HG03439 (cell line): ENCODE measurements around the gene DCTN1.
A peak's percentile ranks its signal among the peaks of the same experiment; 100 is the strongest.
"Not testable (repeated sequence)": the region's sequence is repeated elsewhere in the genome, so short reads cannot be mapped to it uniquely, and the experiment has no call there.

ENCODE experiments used
- ATAC-seq: cut with Tn5 transposase; IDR thresholded peaks from one replicate; pipeline ENCODE4 v1.9.1; 2021; ENCODE audit warnings: mild to moderate bottlenecking, moderate library complexity; ENCODE audit not compliant: unreplicated experiment

DCTN1 gene

DNA sequence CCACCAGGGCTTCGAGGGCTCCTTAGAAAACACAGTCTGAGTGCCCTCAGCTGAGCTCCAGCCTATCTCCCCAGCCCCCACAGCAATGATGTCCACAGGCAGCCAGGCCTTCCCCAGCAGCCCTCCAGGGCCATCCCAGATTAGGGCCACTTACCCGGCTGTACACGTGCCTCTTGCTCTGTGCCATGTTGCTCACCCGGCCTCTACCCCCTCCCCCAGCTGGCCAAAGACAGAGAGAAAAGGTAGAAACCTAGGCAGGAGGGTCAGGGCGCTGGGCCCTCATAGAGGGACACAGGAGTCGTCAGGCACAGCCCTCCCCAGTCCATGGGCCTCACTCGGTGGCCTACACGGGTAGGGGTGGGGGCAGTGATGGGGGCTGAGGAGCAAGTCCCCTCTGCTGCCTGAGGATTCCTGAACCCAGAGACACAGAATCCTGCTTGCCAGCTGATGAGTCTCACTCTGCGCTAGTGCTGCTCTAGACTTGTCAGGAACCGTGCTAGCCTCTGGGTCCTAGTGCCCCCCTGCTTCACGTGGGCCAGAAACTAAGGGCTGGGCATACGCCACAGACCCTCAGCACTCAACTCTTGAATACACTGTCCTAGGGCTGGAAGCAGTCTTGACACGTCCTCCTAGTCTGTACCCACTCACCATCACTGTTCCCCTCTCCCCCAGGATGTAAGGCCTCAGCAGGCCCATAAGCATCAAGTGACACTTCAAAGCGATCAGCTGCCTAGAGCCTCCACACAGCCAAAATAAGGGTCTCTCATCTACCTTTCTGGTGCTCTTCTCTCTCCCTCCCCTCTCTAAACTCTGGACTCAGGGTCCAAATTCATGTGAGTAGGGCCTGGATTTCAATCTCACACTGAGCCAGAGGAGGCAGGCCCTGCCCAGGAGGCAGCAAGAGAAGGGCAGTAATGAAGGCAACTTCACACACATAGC lies at the start of gene DCTN1:
Gene DCTN1 (minus strand): TSS at position 461 of the 939 bp plus-strand sequence. CDS start 274 bp downstream, at position 187.
- ATAC-seq: no peak

DNA sequence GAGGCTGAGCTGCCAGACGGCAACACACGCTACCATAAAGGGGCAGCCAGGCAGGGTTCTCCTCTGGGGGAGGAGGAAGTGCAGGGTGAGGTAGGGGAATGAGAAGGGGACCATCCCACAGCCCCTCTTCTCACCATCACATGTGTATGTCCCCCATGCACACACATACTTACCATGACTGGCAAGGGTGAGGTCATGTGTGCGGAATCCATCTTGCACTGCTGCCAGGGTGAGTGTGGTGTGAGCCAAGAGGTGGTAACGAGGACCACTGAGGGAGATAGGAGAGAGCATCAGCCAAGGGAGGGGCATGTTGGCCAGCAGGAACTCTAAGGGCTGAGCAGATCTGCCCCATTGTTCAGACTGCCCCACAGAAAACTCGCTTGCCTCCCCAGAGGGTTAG lies 48.6 kb upstream of the DCTN1 start:
- ATAC-seq: no peak

DNA sequence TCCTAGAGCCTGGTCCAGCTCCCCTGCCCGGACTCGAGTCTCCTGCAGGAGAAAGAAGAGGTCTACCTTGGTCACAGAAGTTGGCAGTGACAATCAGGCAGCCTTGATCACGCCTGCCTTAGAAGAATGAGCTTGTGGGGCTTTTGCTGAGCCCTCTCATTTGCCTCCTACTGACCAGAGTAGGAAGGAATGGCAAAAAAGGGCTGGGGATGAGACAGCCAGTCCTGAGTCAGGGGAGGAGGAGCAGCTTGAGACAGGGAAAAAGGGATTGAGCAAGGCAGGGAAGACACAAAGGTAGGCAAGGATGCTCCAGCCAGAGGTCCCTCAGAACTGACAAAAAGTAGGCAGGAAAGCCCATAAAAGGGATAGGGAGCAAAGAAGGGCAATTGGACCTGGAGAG lies 47.4 kb upstream of the DCTN1 start:
- no peak for ATAC-seq

DNA sequence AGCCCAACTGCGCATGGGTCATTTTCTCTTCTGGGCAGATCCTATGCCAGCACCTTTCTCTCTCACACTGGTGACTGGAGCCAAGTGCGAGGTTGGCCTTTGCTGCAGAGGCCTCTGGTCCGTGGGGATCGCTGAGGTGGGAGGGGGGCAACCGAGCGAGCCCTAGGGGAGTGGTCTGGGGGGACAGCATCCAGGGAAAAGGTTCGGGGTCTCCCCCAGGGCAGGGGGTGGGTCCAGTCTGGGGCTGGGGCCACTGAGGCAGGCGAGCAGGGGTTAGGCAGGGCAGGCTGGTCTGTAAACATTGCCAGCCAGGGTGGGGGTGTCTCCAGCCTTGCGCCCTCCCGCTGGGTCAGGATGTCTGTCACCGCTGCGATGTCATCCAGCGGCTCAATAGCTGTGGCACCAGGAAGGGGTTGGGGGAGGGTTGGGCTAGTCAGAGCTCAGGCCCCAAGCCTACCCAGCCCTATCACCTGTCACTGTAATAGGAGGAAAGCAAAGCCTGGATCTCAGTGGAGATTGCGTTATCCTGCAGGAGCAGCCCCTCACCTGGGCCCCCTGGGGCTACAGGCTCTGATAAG lies 46.2 kb upstream of the DCTN1 start:
- ATAC-seq: no peak

DNA sequence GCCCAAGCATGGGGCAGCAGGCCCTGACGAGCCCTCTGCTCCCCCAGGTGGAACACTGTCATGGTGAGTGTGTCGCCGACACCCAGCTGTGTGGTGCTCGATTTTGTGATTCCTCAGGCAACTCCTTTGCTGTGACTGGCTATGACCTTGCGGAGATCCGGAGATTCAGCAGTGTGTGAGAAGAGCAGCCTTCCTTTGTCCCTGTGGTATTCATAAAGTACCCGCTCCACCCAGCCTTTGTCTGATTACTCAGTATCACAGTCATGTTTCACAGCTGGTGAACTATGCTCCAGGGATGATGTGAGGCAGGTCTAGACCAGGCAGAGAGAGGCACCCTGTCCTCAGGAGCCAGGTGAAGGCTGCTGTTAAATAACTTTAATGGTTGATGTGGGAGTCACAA lies 45.4 kb upstream of the DCTN1 start:
- ATAC-seq: no peak

DNA sequence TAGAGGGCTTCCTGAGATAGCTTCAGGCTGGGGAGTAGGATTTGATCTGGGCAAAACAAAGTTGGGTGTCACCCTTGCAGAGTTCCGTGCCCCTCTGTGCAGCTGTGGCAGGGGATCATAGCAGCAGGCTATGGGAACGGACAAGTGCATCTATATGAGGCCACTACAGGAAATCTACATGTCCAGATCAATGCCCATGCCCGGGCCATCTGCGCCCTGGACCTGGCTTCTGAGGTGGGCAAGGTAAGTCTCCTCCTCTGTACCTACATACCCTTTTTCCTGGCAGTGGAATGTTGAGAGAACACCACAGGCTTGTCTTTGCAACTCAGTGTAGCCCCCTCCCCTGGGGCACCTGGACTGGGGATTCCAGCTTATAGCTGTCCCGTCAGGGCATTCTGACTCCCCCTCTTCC lies 44.9 kb upstream of the DCTN1 start:
- ATAC-seq: no peak

DNA sequence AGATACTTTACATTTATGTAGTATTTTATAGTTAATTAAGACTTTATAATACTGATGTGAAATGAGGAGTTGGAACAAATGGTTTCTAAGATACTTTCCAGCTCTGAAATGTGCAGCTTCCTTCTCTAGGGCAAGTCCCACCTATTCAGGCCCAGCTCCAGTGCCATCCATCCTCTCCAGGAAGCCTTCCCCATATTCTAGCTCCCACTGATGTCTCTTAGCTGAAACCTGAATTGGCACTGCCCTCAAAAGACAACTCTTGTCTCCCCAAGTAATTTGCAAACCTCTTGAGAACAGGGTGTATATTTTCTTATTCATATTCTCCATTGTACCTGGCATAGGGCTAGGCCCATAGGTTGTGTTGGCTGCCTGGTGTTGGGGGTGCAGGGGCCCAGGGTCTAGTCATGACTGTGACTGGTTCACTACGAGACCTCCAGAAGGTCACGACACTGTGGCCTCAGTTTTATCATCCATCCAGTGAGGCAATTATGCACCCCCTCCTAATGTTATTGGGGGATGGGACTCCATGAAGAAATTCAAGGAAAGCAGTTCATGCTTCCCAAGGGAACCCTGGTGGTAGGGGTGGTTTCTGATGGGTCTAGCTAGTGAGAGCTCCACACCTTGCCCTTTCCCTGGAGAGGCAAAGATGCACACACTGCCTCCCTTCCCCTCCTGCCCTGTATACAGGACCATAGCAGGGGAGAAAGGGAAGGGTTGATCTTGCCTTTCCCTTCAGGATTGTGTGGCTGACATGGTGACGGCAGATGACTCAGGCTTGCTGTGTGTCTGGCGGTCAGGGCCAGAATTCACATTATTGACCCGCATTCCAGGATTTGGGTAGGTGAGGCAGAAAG lies 44.3 kb upstream of the DCTN1 start:
- no peak for ATAC-seq

DNA sequence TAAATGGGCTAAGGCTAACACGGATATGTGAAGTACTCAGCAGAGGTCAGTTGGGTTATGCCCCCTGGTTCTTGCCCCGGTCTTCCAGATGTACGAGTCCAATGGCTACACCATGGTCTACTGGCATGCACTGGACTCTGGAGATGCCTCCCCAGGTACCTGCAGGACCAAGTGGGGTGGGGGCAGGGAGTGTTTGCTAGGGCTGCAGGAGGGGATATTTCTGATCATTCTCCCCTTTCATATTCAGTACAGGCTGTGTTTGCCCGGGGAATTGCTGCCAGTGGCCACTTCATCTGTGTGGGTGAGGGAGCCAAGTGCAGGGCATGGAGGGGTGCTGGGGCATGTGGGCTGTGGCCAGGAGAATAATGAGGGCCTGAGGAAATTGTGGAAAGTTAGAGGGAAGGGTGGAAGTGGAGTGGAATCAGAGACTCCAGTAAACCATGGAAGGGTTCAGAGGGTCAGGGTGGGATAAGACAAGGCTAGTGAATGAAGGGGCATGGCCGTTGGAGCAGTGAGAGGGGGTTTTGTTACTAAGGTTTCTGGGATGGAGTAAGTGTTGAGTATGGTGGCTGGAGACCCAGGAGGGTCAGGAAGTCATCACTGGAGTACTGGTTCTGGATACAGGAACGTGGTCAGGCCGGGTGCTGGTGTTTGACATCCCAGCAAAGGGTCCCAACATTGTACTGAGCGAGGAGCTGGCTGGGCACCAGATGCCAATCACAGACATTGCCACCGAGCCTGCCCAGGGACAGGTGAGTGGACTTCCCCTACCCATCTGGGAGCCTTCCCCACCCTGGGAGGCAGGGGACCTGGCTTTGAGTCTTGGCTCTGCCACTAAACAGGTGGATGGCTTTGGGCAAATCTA lies 43.4 kb upstream of the DCTN1 start:
- ATAC-seq: no peak

DNA sequence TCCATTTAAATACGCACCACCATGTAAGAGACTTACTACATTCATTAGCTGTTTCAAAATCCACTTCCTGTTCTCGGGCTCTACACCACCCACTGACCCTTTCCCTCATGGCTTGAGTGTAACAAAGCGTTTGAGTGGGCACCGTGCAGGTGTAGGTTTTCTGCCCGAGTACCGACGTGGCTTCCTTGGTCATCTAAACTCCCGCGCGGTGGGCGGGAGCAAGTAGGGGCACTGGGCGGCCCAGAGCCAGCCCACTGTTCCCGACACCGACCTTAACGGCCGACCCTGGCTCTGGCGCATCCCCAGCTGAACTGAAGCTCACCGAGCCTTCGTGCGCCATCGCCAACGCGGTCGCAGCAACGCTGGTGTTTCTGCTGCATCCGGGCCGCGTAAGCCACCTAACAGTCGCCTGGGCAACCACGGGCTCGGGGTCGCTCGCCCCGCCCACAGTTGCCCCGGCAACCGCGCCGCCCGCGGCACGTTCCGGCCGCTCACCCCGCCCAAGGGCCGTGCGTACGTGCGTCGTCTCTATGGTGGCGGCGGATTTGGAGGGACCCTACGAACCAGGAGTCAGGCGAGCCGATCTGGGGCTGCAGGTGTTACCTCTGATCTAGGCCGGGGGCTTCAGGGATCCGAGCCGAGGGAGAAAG lies 41.2 kb upstream of the DCTN1 start, which contains the start of the genes C2orf81 and WDR54:
Gene C2orf81 (minus strand): TSS at position 399 of the 650 bp plus-strand sequence. CDS start 59 bp downstream, at position 340.
Gene WDR54 (plus strand): TSS at position 510 of the 650 bp plus-strand sequence. CDS start 424 bp downstream, outside the sequence.
- ATAC-seq: peak; percentile 93

DNA sequence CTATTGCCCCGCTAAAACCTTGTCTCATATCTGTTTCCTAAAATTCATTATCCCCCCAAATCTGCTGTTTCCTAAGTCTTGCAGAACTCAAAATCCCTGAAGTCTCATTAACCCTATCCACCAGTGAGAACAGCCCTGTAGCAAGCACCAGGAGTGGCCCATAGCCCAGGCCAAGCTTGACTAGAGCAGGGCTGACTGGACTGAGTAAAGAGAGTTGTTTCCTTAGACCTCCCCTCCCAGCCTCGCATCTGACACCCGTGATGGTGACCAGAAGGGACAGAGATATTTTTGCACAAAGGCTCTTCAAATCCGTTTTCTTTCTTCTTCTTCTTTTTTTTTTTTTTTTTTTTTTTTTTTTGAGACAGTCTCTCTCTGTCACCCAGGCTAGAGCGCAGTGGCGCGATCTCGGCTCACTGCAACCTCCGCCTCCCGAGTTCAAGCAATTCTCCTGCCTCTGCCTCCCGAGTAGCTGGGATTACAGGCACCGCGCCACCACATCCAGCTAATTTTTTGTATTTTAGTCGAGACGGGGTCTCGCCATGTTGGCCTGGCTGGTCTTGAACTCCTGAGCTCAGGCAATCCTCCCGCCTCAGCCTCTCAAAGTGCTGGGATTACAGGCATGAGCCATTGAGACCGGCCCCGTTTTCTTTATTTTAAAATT lies 40.5 kb upstream of the DCTN1 start:
- not testable (repeated sequence) for ATAC-seq

DNA sequence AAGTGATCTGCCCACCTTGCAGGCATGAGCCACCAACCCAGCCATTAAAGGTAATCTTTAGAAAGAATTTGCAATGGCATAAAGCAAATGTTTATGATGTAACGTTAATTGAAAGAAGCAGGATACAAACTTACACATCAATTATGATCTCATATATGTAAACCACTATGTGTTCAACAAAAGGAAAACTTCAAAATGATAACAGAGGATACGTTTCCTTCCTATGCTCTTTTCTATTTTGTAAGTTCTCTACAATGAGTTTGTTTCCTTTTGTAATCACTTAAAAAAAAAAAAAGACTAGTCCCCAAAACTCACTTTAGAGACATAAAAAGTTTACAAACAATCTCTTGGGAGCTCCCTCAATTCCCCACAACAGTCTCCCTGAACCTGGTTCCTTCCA lies 39.9 kb upstream of the DCTN1 start:
- ATAC-seq: no peak

DNA sequence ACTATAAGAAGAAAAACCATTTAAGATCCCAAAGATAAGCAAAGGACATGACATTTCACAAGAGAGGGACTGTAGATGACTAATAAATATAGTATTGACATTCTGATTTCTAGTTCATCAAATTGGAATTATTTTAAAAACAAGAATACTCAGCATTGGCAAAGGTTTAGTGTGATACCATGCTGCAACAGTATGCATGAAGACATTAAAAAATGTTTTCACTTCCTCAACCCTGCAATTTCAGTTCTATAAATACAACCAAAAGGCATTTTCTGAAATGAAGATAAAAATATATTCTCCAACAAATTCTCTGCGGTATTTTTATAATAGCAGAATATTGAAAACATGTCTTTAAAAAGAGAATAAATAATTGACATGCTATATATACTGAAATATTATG lies 39.2 kb upstream of the DCTN1 start:
- ATAC-seq: no peak

DNA sequence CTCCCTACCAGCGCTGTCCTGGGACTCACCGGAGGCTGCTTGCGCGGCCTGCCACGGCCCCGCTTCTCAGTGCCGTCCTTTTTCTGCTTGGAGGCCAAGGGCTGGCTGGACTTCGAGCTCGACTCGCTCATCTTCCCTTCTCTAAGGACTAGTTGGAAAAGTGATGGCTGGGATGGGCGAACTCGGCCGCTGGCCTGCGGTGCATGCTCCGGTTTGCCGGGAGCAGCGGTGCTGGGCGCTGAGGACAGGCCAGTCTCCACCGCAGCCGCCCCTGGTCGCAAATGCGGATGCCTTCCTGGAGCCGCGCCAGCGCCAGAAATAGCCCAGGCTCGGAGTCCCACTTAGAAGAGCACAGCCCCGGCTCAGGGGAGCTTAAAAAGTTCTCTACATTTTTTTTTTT lies 38.2 kb upstream of the DCTN1 start:
- no peak for ATAC-seq

DNA sequence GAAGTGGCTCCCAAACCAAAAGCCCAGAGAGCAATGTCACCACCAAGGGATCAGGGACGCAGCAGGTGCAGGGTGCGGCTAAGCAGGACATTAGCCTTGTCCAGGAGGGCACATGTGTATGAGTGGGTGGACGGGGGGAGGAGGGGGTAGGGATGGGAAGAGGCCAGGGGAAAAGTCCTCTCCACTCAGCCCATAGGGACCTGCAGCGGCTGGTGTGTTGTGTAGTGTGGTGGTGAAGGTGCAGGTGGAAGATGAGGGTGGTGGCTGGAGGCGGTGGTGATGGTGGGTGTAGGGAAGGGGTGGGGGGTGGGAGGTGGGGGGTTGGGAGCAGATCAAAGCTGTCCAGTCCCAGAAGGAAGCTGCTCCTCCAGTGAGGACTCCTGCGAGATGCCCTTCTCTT lies 37.7 kb upstream of the DCTN1 start:
- ATAC-seq: no peak

DNA sequence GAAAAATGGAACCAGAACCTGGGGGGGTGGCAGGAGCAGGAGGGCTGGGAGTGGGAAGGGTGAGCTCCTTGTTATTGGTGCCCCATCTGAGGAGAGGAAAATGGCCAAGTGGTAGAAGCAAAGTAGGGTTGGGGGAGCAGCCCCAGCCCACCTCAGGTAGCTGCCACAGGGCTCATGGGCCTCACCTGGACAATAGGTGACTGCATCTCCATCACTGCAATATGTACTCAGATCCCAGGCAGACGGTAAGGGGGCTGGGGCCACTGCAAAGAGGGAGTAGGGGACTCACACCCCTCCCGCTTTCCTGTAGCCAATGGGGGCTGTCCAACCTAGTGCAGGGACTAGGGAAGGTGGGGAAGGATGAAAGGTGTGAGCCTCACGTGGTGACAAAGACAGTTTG lies 37.1 kb upstream of the DCTN1 start:
- no peak for ATAC-seq

DNA sequence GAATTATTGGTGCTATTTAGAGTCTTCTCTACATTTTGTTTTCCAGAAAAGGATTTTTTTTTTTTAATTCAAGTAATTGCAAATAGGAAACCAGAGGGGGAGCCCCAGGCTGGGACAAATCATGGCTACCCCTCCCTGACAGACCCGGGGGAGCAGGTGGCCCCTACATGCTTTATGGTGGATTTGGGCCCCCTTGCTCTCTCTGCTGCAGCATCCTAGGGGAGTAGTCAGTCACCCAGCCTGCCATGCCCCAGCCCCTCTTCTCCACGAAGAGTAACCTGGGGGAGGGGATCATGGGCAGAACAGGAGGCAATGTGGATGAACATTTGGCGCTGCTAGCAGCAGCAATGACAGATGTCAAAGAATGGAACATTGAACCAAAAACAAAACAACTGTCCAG lies 36.7 kb upstream of the DCTN1 start:
- ATAC-seq: no peak

DNA sequence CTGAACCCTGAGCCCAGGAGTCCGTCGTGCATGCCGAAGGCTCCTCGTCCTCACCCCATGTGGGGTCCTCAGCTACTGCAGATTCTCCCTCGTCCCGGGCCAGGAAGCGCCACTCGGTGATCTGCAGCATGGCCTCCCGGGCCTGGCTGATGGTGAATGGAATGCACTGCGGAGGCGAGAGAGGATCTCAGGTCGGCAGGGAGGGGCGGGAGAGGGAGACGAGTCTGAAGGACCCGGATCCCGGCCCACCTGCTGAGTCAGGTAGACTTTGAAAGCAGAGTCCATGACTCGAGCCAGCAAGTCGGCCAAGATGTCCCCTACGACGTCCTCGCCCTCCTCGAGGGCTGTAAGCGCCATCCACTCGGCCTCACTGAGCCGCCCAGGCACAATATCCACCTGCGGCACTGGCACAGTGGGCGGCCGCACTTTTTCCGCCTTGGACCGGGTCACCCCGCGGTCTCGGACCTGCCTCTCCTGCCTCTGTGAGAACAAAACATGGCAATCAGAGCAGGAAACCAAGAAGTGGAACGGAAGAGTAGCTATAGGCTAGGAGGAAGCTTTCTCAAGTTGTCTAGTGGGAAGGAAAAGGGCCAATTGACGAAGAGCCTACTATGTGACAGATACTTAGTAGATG lies 35.8 kb upstream of the DCTN1 start:
- ATAC-seq: no peak

DNA sequence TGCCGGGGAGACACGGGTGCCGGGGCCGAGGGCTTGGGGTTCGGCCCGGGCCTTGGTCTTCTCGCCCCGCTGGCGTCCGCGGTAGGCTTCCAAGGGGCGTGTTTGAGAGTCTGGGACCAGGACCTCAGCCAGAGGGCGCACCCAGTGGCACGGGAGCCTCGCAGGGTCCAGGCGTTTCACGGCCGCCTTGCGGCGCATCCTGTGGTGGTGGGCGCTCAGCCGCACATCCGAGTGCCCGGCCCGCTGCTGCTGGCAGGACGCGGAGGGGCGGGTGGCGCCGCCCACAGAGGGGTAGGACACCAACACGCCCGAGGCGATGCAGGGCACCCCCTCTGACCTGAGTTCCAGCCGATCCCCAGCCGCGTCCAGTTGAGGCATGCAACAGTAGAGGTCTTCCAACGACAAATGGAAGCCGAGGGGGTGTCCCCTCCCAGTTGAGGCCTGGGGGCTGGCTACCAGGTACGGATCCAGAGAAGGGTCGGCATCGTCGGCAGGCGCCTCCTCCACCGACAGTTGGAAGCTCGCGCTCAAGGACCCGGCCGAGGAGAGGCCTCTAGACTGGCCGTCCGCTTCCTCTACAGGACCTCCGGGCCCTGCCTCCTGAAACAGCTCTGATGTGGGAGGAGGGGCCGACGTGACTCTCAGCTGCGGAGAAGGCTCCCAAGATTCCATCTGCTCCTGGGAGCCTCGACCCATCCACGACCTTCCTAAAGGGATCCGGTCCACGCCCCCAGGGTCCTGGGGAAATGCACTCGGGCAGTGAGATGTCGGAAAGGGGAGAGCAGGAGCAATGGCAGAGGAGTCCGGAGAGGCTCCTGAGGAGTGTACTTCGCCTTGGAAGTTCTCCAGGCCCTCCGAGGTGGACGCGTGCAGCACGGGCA lies 35.0 kb upstream of the DCTN1 start:
- ATAC-seq: no peak
